GM21360 (cell line): ENCODE data around the gene FGF22.
"Not testable (repeated sequence)": the region's sequence is repeated elsewhere in the genome, so short reads cannot be mapped to it uniquely, and the experiment has no call there.

Source experiments
- ATAC-seq: cut with Tn5 transposase; IDR thresholded peaks from one replicate; pipeline ENCODE4 v1.9.1; 2021; ENCODE audit warnings: mild to moderate bottlenecking, moderate library complexity; ENCODE audit not compliant: unreplicated experiment

The FGF22 gene

DNA sequence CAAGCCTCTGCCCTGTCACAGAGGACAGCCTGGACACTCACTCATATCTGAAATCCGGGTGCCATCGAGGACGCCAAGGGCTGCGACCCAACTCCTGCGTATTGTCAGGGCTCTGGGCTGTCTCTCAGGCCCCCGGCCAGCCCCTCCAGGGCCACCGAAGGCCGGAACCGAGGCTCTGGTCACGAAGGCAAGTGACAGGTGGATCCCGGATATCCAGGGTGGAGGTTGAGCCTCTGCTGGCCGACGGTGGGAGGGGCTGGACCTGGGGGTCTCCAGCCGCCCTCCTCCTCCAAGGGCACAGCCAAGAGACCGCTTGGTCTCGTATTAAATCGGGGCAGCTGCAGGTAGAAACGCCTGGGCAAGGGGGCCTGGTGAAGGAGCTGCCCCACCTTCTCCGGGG lies 17.9 kb downstream of the FGF22 start:
- no peak for ATAC-seq

DNA sequence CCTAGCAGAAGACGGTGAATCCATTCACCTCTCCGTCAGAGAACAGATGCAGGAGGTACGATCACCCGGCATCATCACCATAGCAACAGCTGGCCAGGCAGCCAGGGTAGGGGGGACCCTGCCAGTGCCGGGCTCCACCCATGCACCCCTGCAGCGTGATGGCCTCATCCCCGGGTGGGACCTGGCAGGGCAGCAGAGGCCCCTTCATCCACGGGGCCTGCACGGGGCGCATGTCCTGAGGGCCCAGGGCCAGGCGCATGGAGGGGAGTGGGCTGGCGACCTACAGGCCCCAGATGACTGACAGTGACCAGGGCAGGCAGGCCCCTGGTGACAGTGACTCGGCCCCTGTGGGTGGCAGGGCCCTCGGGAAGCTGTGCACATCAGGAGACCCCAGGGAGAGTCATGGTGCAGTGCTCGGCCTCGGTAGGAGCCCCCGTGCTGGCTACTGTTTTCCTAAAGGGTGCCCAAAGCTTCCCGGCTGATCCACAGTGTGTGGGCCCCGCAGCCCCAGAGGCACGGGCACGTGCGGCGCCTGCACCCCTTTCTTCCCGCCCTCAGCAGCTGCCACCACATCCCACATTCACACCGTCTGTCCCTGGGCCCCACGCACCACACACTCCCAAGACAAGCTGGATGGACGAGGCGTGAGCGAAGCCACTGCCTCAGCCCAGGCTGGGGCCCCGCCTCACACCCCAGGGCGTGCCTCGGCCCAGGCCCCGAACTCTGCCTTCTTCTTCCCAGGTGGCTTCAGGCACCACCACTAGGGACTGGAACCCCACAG lies 18.6 kb downstream of the FGF22 start:
- no peak for ATAC-seq

DNA sequence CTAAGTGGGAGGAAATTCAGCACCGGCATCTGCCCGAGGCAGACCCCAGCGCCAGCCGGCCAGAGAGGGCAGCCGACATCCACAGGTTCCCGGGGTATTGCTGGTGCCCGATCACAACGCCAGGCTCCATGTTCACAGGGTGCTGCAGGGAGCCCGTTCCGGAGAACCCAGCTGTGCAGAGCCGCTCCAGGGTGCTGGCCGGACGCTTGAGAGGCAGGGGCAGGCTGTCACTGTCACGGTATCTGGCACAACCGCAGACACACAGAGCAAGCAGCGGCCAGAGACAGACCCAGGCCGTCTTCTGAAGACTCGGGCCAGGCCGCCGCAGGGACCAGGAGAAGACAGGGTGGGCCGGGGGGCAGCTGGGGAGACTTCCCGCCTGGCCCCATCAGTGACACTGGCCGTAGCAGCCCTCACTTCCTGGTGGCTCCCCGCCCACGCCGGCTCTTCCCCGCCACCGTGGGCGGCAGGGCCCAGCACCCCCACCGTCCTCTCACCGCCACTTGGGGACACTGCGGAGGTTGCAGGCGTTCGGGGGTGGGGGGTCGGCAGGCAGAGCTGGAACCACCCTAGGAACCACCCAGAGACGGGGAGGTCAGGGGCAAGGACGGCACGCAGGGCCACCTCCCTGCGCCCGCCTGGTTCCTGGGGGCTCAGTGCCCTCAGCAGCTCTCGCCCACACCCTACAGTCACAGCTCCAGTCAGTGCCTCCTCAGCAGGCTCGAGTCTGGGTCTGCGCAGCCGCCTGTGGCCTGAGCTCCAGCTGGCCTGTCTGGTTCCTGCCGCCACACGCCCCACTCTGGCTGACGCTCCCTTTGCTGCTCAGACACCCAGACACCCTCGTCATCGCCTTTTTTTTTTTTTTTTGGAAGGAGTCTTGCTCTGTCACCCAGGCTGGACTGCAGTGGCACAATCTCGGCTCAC lies 19.5 kb downstream of the FGF22 start:
- ATAC-seq = no peak

DNA sequence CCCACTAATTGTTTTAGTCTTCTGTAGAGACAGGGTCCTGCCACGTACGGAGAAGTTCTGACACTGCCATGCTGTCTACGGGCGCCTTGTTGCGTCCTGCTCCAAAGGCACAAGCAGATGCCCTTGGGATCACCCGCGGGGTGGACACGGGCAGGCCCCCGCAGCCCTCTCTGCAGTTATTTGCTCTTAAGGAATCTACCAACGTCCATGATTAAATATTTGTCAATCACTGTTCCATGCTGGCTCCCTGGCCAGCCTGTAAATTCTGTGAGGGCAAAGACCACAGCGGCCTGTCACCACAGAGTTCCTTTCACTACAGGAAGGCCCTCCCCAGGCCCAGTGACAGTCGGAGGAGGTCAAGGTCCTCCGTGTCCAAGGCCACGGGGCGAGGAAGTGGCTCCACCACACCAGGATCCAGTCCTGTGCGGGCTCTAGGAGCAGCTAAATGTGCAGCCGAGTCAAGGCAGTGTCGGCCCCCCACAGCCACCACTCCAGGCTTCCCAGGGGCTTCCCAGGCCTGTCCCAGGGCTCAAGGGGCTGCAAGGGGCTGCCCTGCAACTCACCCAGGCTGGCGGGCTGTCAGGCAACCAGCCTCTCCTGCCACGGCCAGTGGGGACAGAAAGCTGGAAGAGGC lies 21.2 kb downstream of the FGF22 start:
- no peak for ATAC-seq

DNA sequence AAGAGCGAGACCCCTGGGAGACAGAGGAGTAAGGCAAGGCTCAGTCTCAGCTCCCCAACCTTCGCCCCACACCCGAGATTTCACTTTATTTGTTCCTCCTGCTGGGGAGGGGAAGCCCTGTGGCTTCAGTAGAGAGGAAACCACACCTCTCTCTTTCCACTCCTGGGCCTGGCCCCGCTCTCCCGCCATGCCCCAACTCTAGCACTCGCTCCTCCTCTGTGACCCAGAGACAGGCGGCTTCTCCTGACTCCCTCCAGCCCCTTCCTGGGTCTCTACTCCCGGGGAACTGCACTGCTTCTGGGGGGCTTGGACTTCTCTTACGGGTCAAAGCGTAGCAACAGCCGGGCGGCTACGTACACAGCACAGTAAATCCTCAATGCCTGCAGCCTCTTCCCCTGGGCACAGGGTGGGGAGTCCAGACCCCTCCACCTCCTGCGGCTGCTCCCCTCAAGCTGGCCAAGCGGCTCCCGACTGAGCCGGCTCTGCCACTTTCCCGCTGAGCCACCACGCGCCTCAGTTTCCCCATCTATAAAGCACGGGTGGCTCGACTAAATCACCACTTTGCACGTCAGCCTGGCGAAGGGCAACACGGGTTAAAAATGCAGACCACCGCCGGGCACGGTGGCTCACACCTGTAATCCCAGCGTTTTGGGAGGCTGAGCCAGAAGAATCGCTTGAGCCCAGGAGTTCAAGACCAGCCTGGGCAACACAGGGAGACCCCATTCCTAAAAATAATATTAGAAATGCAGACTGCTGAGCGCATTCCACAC lies 21.9 kb downstream of the FGF22 start:
- ATAC-seq = no peak

DNA sequence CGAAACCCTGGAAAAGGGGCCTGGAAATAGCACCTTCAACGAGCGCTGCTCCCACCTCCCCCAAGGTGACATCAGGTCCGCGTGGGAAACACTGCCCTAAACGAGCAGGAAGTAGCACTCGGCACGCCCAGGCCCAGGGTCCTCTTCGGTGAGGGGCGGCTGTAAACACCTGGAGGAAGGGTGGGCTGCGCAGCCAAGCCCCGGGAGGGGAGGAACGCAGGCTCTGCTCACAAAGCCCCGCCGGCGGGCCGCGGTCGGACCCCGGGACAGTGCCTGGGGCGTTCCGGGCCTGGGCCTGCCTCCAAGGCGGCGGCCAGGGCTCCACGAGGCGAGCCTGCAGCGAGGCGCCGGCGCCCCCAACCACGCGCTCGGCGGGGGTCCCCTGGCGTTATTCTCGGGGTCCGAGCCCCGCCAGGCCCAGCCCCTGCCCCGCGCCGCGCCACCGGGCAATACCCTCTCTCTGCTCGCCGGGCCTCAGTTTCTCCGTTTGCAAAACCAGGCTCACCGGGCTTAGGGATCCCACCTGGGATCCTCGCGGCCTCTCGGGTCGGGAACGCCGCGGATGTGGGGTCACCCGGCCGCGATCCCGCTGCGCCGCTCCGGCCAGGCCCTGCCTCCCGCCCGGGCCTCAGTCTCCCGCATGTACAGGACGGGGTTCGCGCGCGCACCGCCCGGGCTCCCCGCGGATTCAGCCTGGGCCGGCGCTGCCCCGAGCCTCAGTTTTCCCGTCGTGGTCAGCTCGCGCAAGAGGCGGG lies 22.7 kb downstream of the FGF22 start:
- ATAC-seq = peak; percentile 38

DNA sequence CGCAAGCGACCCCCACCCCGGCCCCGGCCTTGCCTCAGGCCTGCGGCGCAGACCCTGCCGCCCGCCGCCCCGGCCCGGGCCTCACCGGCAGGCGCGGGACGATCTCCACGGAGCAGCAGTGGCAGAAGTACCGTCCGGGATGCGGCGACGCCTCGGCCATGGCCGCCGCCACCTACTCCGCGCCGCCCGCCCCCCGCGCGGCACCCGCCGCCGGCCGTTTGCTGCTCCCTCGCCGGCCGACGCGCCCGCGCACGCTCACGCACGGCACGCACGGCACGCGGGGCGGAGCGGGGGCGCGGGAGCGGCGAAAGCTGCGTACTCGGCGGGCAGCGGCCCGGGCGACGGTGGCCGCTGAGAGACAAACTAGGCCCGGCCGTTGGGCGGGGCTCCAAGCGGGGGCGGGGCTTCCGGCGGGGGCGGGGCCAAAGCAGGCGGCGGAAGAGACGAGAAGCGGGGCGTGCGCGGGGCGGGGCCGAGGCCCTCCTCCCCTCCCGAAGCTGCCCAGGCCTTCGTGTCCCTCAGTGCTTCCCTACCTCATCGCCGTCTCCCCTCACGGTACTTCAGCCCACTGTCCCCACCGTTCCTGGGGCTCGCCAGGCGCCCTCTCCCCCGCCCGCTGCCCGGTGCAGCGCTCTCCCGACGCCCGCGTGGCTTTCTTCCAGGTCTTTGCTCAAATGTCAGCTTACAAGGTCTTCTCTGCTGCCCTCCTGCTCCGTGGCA lies 23.4 kb downstream of the FGF22 start, which contains the start of gene RNF126:
TSS of gene RNF126 (minus strand) at position 253 of the 720 bp plus-strand sequence. CDS start at position 160, 93 bp downstream.
- ATAC-seq = peak; percentile 50

DNA sequence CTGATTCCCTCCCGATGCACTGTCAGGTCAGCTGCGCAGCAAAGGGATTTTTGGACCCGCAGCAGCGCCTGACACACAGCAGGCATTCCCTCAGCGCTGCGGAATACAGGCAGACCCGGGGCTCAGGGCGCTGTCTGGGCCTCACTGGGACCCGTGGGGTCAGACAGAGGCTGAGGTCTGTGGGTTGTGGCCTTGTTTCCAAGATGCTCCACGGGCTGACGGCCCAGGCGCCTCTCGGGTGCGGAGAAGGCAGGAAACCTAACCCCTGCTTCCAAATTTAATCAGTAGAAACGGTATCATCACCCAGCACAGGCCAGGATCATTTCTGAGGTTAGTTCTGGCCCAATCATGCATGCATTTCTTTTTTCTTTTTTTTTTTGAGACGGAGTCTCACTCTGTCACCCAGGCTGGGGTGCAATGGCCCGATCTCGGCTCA lies 24.0 kb downstream of the FGF22 start:
- ATAC-seq = no peak

DNA sequence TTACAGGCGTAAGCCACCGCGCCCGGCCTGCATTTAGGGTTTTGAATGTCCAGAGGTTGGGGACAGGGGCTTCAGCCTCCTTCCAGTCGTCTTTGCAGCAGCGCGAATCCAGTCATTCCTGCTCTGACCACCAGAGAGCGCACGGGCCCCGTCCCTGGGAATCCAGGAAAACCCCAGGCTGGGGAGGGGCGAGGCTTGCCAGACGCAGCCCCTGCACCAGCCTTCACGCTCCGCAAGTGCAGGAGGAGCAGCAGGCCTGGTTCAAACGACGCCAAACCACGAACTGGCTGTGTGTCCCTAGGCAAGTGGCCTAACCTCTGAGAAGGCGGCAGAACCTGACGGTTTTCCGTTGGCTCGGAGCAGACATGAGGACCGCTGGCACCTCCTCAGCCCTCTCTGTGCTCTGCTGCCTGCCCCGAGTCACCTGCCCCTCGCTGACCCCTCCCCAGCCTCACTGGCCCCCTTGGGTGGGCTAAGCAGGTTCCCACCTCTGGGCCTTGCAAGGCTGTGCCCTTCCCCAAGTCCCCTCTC lies 25.3 kb downstream of the FGF22 start:
- ATAC-seq = no peak

DNA sequence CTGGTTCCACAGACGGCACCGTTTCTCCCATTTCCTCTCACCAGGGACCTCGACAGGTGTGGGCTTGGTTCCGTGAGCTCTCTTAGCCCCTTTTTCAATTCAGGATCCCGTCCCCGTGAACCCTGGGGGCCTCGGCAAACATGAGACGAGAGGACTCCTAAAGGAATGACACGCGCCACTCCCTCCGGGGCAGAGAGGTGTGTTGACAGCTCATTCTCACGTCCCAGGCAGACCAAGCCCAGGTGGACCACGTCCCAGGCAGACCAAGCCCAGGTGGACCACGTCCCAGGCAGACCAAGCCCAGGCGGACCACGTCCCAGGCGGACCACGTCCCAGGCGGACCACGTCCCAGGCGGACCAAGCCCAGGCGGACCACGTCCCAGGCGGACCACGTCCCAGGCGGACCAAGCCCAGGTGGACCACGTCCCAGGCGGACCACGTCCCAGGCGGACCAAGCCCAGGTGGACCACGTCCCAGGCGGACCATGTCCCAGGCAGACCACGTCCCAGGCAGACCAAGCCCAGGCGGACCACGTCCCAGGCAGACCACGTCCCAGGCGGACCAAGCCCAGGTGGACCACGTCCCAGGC lies 27.4 kb downstream of the FGF22 start:
- ATAC-seq = not testable (repeated sequence)

DNA sequence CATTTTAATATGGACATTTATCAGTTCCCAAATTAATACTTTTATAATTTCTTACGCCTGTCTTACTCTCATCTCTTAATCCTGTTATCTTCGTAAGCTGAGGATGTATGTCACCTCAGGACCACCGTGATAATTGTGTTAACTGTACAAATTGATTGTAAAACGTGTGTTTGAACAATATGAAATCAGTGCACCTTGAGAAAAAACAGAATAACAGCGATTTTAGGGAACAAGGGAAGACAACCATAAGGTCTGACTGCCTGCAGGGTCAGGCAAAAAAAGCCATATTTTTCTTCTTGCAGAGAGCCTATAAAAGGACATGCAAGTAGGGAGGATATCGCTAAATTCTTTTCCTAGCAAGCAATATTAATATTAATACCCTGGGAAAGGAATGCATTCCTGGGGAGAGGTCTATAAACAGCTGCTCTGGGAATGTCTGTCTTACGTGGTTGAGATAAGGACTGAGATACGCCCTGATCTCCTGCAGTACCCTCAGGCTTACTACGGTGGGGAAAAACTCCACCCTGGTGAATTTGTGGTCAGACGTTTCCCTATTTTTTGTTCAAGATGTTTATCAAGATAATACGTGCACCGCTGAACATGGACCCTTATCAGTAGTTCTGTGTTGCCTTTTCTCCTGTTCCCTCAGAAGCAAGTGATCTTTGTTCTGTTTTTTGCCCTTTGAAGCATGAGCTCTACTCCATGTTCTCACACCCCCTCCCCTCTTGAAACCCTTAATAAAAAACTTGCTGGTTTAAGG lies 29.2 kb downstream of the FGF22 start:
- not testable (repeated sequence) for ATAC-seq

DNA sequence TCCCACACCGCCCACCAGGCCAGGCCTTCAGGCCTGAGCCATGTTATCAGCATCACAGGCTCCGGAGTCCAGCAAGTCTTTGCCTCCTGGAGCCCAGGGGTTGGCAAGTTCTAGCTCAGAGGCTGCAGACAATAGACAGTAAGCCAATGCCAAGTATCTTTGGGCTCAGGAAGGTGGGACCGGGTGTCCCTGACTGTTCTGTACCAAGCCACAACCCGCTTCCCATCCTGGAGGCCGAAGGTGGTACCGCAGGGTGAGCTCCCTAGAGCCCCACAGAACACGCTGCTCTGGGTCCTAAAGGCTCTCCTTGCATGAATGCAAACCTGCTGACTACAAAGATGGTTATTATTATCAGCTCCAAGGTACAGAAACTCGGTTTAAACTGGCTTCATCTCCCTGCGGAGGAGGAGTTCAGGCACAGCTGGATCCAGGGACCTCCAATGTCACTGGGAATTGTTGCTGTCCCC lies 31.0 kb downstream of the FGF22 start:
- ATAC-seq = no peak

DNA sequence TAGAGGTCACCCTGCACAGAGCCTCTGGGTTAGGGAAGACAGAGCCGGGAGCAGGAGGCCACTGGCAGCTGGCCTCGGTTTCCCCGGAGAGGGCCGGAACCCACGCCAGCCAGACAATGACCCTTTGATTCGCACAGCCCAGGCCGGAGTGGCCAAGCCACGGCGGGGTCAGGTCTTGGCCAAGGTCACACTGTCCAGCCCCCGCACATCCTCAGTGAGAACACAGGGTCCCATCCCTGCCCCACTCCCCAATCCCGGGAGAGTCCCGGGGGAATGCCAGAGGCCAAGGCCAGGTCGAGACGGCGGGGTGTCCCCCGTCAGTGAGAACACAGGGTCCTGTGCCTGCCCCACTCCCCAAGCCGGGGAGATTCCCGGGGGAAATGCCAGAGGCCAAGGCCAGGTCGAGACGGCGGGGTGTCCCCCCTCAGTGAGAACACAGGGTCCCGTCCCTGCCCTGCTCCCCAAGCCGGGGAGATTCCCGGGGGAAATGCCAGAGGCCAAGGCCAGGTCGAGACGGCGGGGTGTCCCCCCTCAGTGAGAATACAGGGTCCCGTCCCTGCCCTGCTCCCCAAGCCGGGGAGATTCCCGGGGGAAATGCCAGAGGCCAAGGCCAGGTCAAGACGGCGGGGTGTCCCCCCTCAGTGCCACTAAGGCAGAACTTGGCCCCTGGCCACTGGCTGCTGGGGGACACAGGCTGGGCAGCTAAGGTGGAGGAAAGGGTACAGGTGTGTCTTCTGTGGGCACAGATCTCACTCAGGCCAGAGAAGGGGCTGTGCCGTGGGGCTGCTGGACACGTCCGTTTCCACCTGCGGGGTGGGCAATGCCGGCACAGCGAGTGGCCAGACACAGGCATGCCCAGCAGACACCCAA lies 34.8 kb downstream of the FGF22 start:
- ATAC-seq = no peak

DNA sequence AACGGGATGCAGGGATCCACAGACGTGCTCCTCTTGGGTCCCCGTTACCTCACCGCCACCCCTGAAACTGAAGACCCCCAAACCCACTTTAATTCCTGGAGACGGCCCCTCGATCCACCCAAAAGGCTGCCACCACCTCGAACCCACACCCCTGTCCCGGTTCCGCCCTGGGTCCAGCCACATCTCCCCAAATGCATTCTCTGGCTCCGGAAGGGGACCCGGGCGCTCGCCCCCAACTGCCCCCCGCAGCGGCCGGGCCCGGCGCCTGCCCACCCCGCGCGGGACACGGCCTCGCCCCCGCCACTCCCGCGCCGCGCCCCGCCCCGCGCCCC lies 36.3 kb downstream of the FGF22 start:
- ATAC-seq = no peak

DNA sequence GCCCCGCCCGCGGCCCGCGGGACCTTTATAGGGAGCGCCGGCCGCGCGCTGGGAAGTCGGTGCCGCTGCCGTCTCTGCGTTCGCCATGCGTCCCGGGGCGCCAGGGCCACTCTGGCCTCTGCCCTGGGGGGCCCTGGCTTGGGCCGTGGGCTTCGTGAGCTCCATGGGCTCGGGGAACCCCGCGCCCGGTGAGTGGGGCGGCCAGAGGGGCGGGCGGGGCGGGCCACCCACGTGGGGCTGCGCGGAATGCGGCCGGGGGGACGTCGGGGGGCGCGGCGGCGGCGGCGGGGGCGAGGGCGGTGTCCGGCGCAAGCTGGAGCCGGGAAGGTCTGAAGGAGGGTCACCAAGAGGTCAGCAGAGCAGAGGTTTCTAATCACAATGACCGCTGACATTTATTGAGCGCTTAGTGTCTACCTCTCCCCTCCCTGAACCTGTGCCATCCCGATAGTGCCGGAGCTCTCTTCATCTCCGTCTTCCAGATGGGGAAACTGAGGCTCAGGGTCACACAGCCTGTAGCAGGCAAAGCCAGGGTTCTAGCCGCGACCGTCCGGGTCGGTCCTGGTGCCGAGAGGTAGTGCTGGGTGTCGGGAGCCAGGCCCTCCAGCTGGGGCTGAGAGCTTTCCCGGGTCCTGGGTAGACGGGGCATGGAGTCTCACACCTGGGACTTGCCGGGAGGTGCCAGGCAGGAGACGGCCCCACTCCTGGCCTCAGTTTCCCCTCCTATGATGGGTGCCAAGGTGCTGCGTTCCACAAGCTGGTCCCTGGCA lies 36.8 kb downstream of the FGF22 start, which contains the start of gene FSTL3:
TSS of gene FSTL3 (plus strand) at position 54 of the 767 bp plus-strand sequence. CDS start at position 86, 32 bp downstream.
- ATAC-seq = no peak

DNA sequence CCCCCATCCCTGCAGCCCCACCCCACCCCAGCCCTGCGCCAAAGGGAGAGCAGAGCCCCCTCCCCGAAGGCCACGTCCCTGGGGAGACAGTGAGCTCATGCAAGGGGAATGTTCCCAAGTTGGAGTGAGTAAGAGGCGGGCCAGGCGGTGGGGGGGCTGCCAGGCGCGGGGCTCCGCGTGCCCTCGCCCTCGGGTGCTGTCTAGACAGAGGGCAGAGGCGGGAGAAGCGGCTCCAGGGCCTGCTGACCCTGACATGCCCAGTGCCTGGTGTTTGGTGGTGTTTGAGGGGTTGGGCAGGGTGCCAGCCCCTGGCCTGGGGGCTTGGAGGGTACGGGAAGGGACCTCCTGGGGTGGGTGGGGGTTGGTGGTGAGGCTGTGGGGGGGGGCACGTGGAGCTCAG lies 37.5 kb downstream of the FGF22 start:
- ATAC-seq = no peak
